Measurements from ENCODE around the gene CRK. TPM values are rescaled to one million over a fixed set of nuclear protein-coding genes. Genes with fewer than 3 reads are reported as not detected.
A peak's percentile ranks its signal among the peaks of the same experiment; 100 is the strongest.

The CRK gene
- total and polyA plus RNA-seq, 9 donors: 34.0 to 56.1 (median 43.6) TPM

GRCh38 chr17:1495265-1495989 lies 39.4 kb upstream of the CRK start:
- Histone ChIP-seq H3K36me3 (ENCODE audit: control insufficient read depth, insufficient read depth, low read length) (peaks cover 30% of the 10 kb centered on the region), H3K4me3 (ENCODE audit: low read length) (peak overlapping the region; percentile 5), H3K4me1 (ENCODE audit: control insufficient read depth, insufficient read depth, low read length) (peaks cover 68% of the 10 kb centered on the region), H3K27ac (ENCODE audit: low read length) (peak overlapping the region; percentile 89), H3K27me3 (ENCODE audit: control insufficient read depth, insufficient read depth, low read length) (no peaks in the 10 kb centered on the region), H3K9me3 (replicated peaks; ENCODE audit: control insufficient read depth, low read depth, low read length) (no peaks in the 10 kb centered on the region)
- 51% methylated on average over 3 of the region's 14 CpGs for WGBS (ENCODE audit: insufficient coverage)
- peak; percentile 87 for DNase-seq

DNA sequence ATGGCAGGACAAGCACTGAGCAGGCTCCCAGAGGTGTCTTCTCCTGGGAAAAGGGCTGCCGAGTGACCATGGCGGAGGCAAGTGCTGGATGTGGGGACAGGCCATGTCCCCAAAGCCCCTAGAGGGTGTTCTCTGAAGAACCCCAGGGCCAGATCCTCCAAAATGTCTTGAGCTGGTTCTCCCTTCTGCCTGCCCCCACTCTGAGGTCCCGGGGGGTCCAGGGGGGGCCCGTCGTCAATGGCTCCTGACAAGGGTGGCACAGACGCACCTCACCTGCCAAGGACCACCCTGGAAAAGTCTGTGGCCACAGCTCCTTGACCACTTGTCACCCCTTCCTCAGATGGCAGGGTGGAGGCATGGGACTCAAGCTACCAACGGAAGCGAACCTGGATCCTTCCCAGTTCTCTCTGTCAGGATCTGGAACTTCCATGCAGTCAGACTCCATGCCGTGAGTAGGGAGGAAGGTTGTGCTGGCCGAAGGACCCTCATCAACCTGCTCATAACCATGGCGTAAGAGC lies 38.8 kb upstream of the CRK start:
- no peak for DNase-seq
- peaks cover 28% of the 10 kb centered on the region for H3K36me3 ChIP-seq (ENCODE audit: control insufficient read depth, insufficient read depth, low read length)

GRCh38 chr17:1494203-1494602 lies 38.2 kb upstream of the CRK start:
- Histone ChIP-seq H3K4me1 (ENCODE audit: control insufficient read depth, insufficient read depth, low read length) (peaks cover 80% of the 10 kb centered on the region), H3K27me3 (ENCODE audit: control insufficient read depth, insufficient read depth, low read length) (no peaks in the 10 kb centered on the region), H3K27ac (ENCODE audit: low read length) (peak overlapping the region; percentile 89), H3K9me3 (replicated peaks; ENCODE audit: control insufficient read depth, low read depth, low read length) (no peaks in the 10 kb centered on the region), H3K36me3 (ENCODE audit: control insufficient read depth, insufficient read depth, low read length) (peaks cover 28% of the 10 kb centered on the region), H3K4me3 (ENCODE audit: low read length) (no peak overlapping the region)
- 91% methylated on average over 6 of the region's 7 CpGs for WGBS (ENCODE audit: insufficient coverage)
- DNase-seq: no peak

More for the DNA sequence above, 38.8 kb upstream of the CRK start:
- Histone ChIP-seq H3K27me3 (ENCODE audit: control insufficient read depth, insufficient read depth, low read length) (no peaks in the 10 kb centered on the region), H3K4me3 (ENCODE audit: low read length) (peak overlapping the region; percentile 5), H3K4me1 (ENCODE audit: control insufficient read depth, insufficient read depth, low read length) (peaks cover 74% of the 10 kb centered on the region), H3K9me3 (replicated peaks; ENCODE audit: control insufficient read depth, low read depth, low read length) (no peaks in the 10 kb centered on the region), H3K27ac (ENCODE audit: low read length) (peak overlapping the region; percentile 89)
- 91% methylated on average over 8 of the region's 11 CpGs for WGBS (ENCODE audit: insufficient coverage)

GRCh38 chr17:1493291-1493980 lies 37.4 kb upstream of the CRK start:
- no peak for DNase-seq
- Histone ChIP-seq H3K4me1 (ENCODE audit: control insufficient read depth, insufficient read depth, low read length) (peaks cover 87% of the 10 kb centered on the region), H3K36me3 (ENCODE audit: control insufficient read depth, insufficient read depth, low read length) (peaks cover 25% of the 10 kb centered on the region), H3K9me3 (replicated peaks; ENCODE audit: control insufficient read depth, low read depth, low read length) (no peaks in the 10 kb centered on the region), H3K27ac (ENCODE audit: low read length) (peak overlapping the region; percentile 84), H3K27me3 (ENCODE audit: control insufficient read depth, insufficient read depth, low read length) (no peaks in the 10 kb centered on the region), H3K4me3 (ENCODE audit: low read length) (no peak overlapping the region)
- 54% methylated on average over 15 of the region's 23 CpGs for WGBS (ENCODE audit: insufficient coverage)

DNA sequence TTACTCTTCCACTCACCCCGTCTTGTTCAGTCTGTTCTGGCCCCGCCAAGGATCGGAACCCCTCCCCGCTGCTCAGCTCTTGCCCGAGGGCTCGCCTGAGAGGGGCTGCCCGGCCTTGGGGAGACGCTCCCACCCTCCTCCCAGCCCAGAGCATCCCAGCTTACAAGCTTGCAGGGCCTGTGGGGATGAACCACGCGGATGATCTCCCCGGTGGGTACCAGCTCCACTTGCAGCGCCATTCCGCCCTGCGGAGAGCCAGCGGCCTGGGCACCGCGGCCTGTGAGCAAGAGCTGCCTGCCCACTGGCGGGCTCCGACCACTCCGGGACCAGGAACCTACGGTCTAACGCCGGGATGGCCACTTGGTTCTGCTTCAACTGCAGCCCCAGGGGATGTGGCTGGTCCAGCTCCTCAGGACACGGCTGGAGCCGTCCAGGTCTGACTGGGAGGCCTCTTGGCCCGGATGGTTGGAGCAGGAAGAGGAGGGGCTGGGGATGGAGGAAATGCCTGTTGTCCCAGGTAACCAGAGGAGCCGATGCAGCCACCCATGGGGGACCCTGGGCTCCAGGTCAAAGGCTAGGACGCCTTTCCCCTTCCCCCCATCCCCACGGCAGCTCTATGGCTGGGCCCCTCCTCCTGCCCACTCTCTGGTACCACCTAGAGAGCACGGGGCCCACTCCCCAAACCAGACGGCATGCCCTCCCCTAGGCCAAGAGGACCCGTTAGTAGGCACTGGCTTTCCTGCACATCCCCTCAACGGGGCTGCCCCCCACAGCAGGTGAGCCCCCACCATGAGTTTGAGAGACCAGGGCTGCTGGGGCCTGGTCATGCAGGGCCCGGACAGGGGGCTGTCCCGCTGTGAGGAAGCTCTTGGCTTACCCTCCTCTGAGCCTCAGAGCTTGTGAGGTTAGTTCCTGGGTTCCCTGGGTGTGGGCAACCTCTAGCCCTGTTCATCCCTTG lies 36.5 kb upstream of the CRK start, which contains the start of gene MYO1C:
TSS of gene MYO1C (minus strand) at position 438 of the 958 bp plus-strand sequence. CDS start at position 239, 199 bp downstream.
- no peak for DNase-seq
- H3K36me3 ChIP-seq (ENCODE audit: control insufficient read depth, insufficient read depth, low read length): peaks cover 20% of the 10 kb centered on the region
- peaks cover 88% of the 10 kb centered on the region for H3K4me1 ChIP-seq (ENCODE audit: control insufficient read depth, insufficient read depth, low read length)
- H3K27ac ChIP-seq (ENCODE audit: low read length): peak within 1 kb of the TSS; percentile 84
- WGBS (ENCODE audit: insufficient coverage): 38% methylated on average over 27 of the region's 35 CpGs
- no peaks in the 10 kb centered on the region for H3K27me3 ChIP-seq (ENCODE audit: control insufficient read depth, insufficient read depth, low read length)
- H3K4me3 ChIP-seq (ENCODE audit: low read length): peak within 1 kb of the TSS; percentile 52
- H3K9me3 ChIP-seq (replicated peaks; ENCODE audit: control insufficient read depth, low read depth, low read length): no peaks in the 10 kb centered on the region

- H3K27ac ChIP-seq (ENCODE audit: low read length): peak overlapping the region; percentile 84
- whole genome bisulfite sequencing (ENCODE audit: insufficient coverage): 1% methylated on average over 84 of the region's 94 CpGs
- no peaks in the 10 kb centered on the region for H3K9me3 ChIP-seq (replicated peaks; ENCODE audit: control insufficient read depth, low read depth, low read length)
- peak; percentile 85 for DNase-seq
- peaks cover 16% of the 10 kb centered on the region for H3K36me3 ChIP-seq (ENCODE audit: control insufficient read depth, insufficient read depth, low read length)
- peaks cover 88% of the 10 kb centered on the region for H3K4me1 ChIP-seq (ENCODE audit: control insufficient read depth, insufficient read depth, low read length)
- H3K4me3 ChIP-seq (ENCODE audit: low read length): peak overlapping the region; percentile 67
- H3K27me3 ChIP-seq (ENCODE audit: control insufficient read depth, insufficient read depth, low read length): no peaks in the 10 kb centered on the region
Measured at GRCh38 chr17:1491443-1492248, 35.6 kb upstream of the CRK start.

DNA sequence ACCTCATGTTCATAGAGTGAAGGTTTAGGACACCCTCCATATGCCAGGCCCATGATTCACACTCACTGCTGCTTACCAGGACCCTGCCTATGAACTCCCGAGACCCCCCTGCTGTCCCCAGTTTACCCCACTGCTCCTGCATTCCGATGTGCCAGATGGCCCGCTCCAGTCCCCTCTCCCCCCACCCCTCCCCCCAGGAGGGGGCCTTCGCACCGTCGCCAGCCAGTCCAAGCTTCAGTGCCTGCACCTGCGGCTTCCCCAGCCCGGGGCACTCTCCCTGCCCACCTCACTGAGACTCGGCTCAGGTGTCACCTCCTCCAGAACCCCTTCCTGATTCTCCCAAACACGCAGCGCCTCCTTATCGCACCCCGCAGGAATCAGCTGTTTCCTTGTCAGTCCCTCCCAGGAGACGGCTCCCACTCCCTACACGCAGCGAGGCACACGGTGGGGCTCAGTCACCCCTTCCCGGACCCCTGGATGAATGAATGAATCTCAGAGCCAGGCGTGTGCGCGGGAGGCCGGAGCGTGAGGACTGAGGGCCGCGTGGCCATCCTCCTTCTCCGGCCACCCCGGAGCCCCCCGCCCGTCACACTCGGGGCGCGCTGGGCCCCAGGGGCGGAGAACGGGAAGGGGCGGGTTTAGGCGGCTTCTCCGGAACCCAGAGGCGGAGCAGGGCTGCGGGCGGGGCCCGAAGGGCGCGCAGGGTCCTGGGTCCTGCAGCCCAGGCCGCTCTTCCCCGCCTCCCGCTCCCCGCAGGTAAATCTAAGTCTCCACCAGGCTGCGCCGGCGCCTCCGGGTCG lies 34.8 kb upstream of the CRK start:
- no peaks in the 10 kb centered on the region for H3K9me3 ChIP-seq (replicated peaks; ENCODE audit: control insufficient read depth, low read depth, low read length)
- no peaks in the 10 kb centered on the region for H3K27me3 ChIP-seq (ENCODE audit: control insufficient read depth, insufficient read depth, low read length)
- peak overlapping the region; percentile 67 for H3K4me3 ChIP-seq (ENCODE audit: low read length)
- DNase-seq: peak; percentile 81
- peaks cover 8% of the 10 kb centered on the region for H3K36me3 ChIP-seq (ENCODE audit: control insufficient read depth, insufficient read depth, low read length)
- peaks cover 88% of the 10 kb centered on the region for H3K4me1 ChIP-seq (ENCODE audit: control insufficient read depth, insufficient read depth, low read length)
- peak overlapping the region; percentile 71 for H3K27ac ChIP-seq (ENCODE audit: low read length)
- WGBS (ENCODE audit: insufficient coverage): under 1% methylated on average over 52 of the region's 52 CpGs

DNA sequence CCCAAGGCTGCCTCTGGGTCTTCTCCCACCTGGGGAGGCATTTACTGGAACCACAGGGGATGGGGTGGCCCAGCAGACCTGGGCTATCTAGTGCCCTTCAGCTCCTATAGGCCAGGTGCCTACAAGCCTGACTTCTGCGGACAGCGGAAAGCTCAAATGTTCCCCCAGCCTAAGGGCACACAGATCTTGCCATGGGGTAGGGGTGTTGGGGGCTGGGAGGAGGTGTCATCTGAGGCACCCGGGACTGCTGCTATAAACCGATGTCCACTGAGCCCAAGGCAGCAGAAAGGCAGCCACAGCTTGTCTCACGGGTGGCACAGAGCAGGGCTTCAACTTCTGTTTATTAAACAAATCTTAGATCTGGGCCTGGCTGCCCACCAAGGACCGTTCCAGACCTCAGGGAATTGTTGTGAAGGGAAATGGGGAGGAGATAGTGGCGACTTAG lies 32.8 kb upstream of the CRK start:
- Histone ChIP-seq H3K4me1 (ENCODE audit: control insufficient read depth, insufficient read depth, low read length) (peaks cover 80% of the 10 kb centered on the region), H3K27me3 (ENCODE audit: control insufficient read depth, insufficient read depth, low read length) (no peaks in the 10 kb centered on the region)

More for the DNA sequence above, 32.8 kb upstream of the CRK start:
- Histone ChIP-seq H3K9me3 (replicated peaks; ENCODE audit: control insufficient read depth, low read depth, low read length) (no peaks in the 10 kb centered on the region), H3K4me3 (ENCODE audit: low read length) (peak overlapping the region; percentile 53), H3K27ac (ENCODE audit: low read length) (peak overlapping the region; percentile 96), H3K36me3 (ENCODE audit: control insufficient read depth, insufficient read depth, low read length) (peaks cover 8% of the 10 kb centered on the region)
- DNase-seq: no peak
- WGBS (ENCODE audit: insufficient coverage): 77% methylated on average over 5 of the region's 7 CpGs
